HEK293T (cell line): ENCODE data around the gene FBXO17.
"Not testable (repeated sequence)": the region's sequence is repeated elsewhere in the genome, so short reads cannot be mapped to it uniquely, and the experiment has no call there.

Experiments
- CTCF ChIA-PET: fragments of 350-600 bp; formaldehyde crosslinking; extraction: SDS; loops from one replicate; lab custom pipeline; 2021; ENCODE audit warnings: antibody characterized with exemption, inconsistent platforms; lab: Yijun Ruan, JAX
- POLR2A ChIA-PET: fragments of 350-600 bp; formaldehyde crosslinking; extraction: SDS; loops from one replicate; lab custom pipeline; 2020; ENCODE audit warnings: antibody characterized with exemption, inconsistent platforms; lab: Yijun Ruan, JAX
- DNase-seq: peaks from one replicate; pipeline ENCODE4 v3.0.0; 2012; ENCODE audit warnings: mixed read lengths; ENCODE audit errors: extremely low spot score
- ARNT ChIP-seq: fragments of 450-650 bp; IDR thresholded peaks from 2 replicates; pipeline ENCODE4 v1.6.1; 2017; ENCODE audit warnings: mild to moderate bottlenecking
- BHLHE40 ChIP-seq: fragments of 450-650 bp; IDR thresholded peaks from 2 replicates; pipeline ENCODE4 v1.6.1; 2016; ENCODE audit warnings: mild to moderate bottlenecking, moderate library complexity, borderline replicate concordance
- CTBP1 ChIP-seq: fragments of 450-650 bp; IDR thresholded peaks from 2 replicates; pipeline ENCODE4 v1.6.1; 2016; ENCODE audit warnings: borderline replicate concordance
- ELF4 ChIP-seq: fragments of 450-650 bp; IDR thresholded peaks from 2 replicates; pipeline ENCODE4 v1.6.1; 2017; ENCODE audit warnings: antibody characterized with exemption
- FOXA1 ChIP-seq: fragments of 450-650 bp; IDR thresholded peaks from 2 replicates; pipeline ENCODE4 v1.6.1; 2016; ENCODE audit warnings: mild to moderate bottlenecking
- FOXK2 ChIP-seq: fragments of 450-650 bp; IDR thresholded peaks from 2 replicates; pipeline ENCODE4 v1.6.1; 2016; ENCODE audit warnings: mild to moderate bottlenecking
- FOXM1 ChIP-seq: fragments of 450-650 bp; IDR thresholded peaks from 2 replicates; pipeline ENCODE4 v1.6.1; 2017; ENCODE audit warnings: mild to moderate bottlenecking, borderline replicate concordance
- HDGF ChIP-seq: fragments of 450-650 bp; IDR thresholded peaks from 2 replicates; pipeline ENCODE4 v1.6.1; 2017; ENCODE audit warnings: antibody characterized with exemption, borderline replicate concordance
- L3MBTL2 ChIP-seq: fragments of 450-650 bp; conservative IDR thresholded peaks from 2 replicates; pipeline ENCODE4 v1.6.1; 2016; ENCODE audit warnings: mild to moderate bottlenecking
- LEF1 ChIP-seq: fragments of 450-650 bp; IDR thresholded peaks from 2 replicates; pipeline ENCODE4 v1.6.1; 2017; ENCODE audit warnings: mild to moderate bottlenecking, borderline replicate concordance
- NFRKB ChIP-seq: fragments of 450-650 bp; IDR thresholded peaks from 2 replicates; pipeline ENCODE4 v1.6.1; 2016; ENCODE audit warnings: mild to moderate bottlenecking, moderate library complexity
- PKNOX1 ChIP-seq: fragments of 450-650 bp; IDR thresholded peaks from 2 replicates; pipeline ENCODE4 v1.6.1; 2016
- SP1 ChIP-seq: fragments of 450-650 bp; IDR thresholded peaks from 2 replicates; pipeline ENCODE4 v1.6.1; 2017
- SUZ12 ChIP-seq: fragments of 450-650 bp; IDR thresholded peaks from 2 replicates; pipeline ENCODE4 v1.6.1; 2016; ENCODE audit warnings: mild to moderate bottlenecking
- TARDBP ChIP-seq: fragments of 450-650 bp; IDR thresholded peaks from 2 replicates; pipeline ENCODE4 v1.6.1; 2016
- ZNF384 ChIP-seq: fragments of 450-650 bp; IDR thresholded peaks from 2 replicates; pipeline ENCODE4 v1.6.1; 2016

Gene FBXO17

GRCh38 chr19:39001041-39001440, 25.5 kb upstream of the FBXO17 start:
- ChIA-PET CTCF (interaction anchor here (0.6 kb wide), 1 partner anchor 73 kb away, joined by 3 read pairs; no protein-coding TSS in a partner anchor), POLR2A (interaction anchor here (1.0 kb wide), 1 partner anchor 12 kb away, joined by 3 read pairs; no protein-coding TSS in a partner anchor)
- TF ChIP-seq BHLHE40 (no peak), TARDBP (no peak), ZNF384 (no peak), SP1 (no peak), SUZ12 (no peak), HDGF (no peak), PKNOX1 (no peak), CTBP1 (no peak), FOXM1 (no peak), FOXA1 (no peak), ELF4 (no peak), LEF1 (no peak), FOXK2 (no peak), ARNT (no peak), NFRKB (no peak), L3MBTL2 (no peak)
- no peak for DNase-seq

- CTCF ChIA-PET, DNase-seq, POLR2A ChIA-PET: not testable (repeated sequence)
Measured at GRCh38 chr19:38997576-38997975, 22.0 kb upstream of the FBXO17 start.

- DNase-seq, result no peak
- POLR2A ChIA-PET, result interaction anchor here (0.6 kb wide), 1 partner anchor 30 kb away, joined by 3 read pairs; no protein-coding TSS in a partner anchor
- no peak for TF ChIP-seq ZNF384
- no peak for TF ChIP-seq NFRKB
- no peak for TF ChIP-seq FOXK2
- no peak for TF ChIP-seq FOXM1
- no peak for TF ChIP-seq BHLHE40
- TF ChIP-seq TARDBP, result no peak
- no peak for TF ChIP-seq ARNT
- no peak for TF ChIP-seq PKNOX1
- TF ChIP-seq HDGF, result no peak
- no peak for TF ChIP-seq LEF1
- no peak for TF ChIP-seq CTBP1
- TF ChIP-seq L3MBTL2, result no peak
- no peak for TF ChIP-seq SP1
- TF ChIP-seq SUZ12, result no peak
- no peak for TF ChIP-seq ELF4
- TF ChIP-seq FOXA1, result no peak
- CTCF ChIA-PET, result no interaction called here
Measured at GRCh38 chr19:38993271-38993670, 17.7 kb upstream of the FBXO17 start.

- DNase-seq, result no peak
- ChIA-PET POLR2A (no interaction called here), CTCF (interaction anchor here (0.6 to 1.3 kb wide), 2 partner anchors 15 to 42 kb away, joined by 3 read pairs; no protein-coding TSS in a partner anchor)
- no peak for TF ChIP-seq CTBP1
- TF ChIP-seq TARDBP, result no peak
Measured at GRCh38 chr19:38990949-38991697, 15.6 kb upstream of the FBXO17 start.

GRCh38 chr19:38989614-38990013, 14.1 kb upstream of the FBXO17 start:
- not testable (repeated sequence) for DNase-seq
- ChIA-PET POLR2A (interaction anchor here (1.0 kb wide), 1 partner anchor 12 kb away, joined by 3 read pairs; no protein-coding TSS in a partner anchor), CTCF (interaction anchor here (0.6 to 1.3 kb wide), 2 partner anchors 12 to 20 kb away, joined by 3 to 7 read pairs; no protein-coding TSS in a partner anchor)

- POLR2A ChIA-PET, result interaction anchor here (0.8 to 1.3 kb wide), 3 partner anchors 11 to 13 kb away, joined by 3 to 8 read pairs (median 3); partner anchors contain the start of gene FBXO17
- CTCF ChIA-PET, result interaction anchor here (0.6 to 1.3 kb wide), 4 partner anchors 12 to 27 kb away, joined by 3 to 10 read pairs (median 5); no protein-coding TSS in a partner anchor
- peak; percentile 36 for DNase-seq
- TF ChIP-seq FOXK2, result no peak
- TF ChIP-seq LEF1, result no peak
- TF ChIP-seq SP1, result no peak
- TF ChIP-seq CTBP1, result no peak
- no peak for TF ChIP-seq BHLHE40
- no peak for TF ChIP-seq ZNF384
- TF ChIP-seq HDGF, result no peak
- TF ChIP-seq SUZ12, result no peak
- TF ChIP-seq FOXM1, result no peak
- TF ChIP-seq NFRKB, result no peak
- no peak; the same call in 1 of the 2 replicates for TF ChIP-seq PKNOX1
Measured at GRCh38 chr19:38989066-38989605, 13.6 kb upstream of the FBXO17 start.

GRCh38 chr19:38988627-38989026, 13.1 kb upstream of the FBXO17 start:
- ChIA-PET CTCF (interaction anchor here (0.8 to 1.3 kb wide), 3 partner anchors 11 to 27 kb away, joined by 3 to 10 read pairs (median 7); no protein-coding TSS in a partner anchor), POLR2A (interaction anchor here (0.8 to 1.3 kb wide), 2 partner anchors 12 to 13 kb away, joined by 3 to 8 read pairs; partner anchors contain the start of gene FBXO17)
- DNase-seq, result not testable (repeated sequence)

GRCh38 chr19:38987745-38988144, 12.2 kb upstream of the FBXO17 start:
- POLR2A ChIA-PET, DNase-seq, CTCF ChIA-PET: not testable (repeated sequence)
